CD4-positive, alpha-beta T cell treated with Interleukin-6 at 100 ng/mL for 8 hours (primary cell): ENCODE results near the gene STARD13.
"Not testable (repeated sequence)": the region's sequence is repeated elsewhere in the genome, so short reads cannot be mapped to it uniquely, and the experiment has no call there.

ENCODE experiments used
- DNase-seq: peaks from one replicate; pipeline ENCODE4 v3.0.0-alpha.2; 2020; ENCODE audit warnings: mixed read lengths, low spot score

Gene STARD13

DNA sequence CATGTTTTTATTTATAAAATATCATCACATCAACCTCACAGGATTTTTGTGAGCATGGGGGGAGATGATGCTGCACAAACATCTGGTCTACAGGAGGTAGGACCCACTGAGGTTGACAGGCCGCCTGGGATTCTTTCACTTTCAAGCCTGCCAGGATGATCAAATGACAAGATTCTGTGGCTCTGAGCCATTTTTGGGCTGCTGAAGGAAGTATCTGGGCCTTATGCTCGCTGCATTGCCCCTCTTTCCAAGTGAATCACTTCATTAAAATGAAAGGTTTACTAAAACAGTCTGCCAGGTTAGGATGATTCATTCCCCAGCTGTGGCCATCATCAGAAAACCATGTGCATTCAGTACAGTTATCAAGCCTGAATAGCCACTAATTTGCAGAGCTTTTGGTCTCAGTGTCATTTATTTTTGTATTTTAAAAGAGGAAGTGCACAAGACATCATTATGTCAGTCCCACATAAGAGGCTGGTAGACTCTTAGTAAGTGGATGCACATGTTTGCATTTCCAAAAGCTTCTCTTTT is 34.4 kb downstream of the STARD13 start:
- no peak for DNase-seq

DNA sequence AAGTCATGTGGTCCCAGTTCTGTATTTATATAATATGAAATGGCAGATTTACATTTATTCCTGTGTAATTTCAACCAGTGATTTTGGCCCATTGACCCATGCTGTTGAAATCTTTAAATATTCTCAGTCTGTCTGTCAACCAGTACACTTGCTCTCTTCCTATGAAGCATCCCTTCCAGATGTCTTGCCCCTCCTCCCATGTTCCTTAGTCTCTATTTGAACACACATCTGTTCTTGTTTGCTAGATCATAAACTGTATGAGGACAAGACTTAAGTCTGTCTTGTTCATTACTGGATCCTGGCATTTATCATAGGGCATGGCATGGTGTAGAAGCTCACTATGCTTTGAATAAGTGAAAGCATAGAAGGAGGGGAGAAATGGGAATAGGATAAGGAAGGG is 34.9 kb downstream of the STARD13 start:
- no peak for DNase-seq

DNA sequence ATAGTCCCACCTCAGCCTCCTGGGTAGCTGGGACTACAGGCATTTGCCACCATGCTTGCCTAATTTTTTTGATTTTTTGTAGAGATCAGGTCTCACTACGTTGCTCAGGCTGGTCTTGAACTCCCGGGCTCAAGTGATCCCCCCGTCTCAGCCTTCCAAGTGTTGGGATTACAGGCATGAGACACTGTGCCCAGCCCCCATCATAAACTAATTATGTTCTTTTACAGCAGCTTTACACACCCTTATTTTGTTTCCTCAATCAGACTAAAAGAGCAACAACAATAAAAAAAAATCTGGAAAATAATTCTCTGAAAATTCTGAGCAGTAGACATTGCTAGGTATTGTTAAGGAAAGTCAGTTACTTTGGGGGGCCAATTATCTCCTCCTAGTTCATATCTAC is 35.7 kb downstream of the STARD13 start:
- DNase-seq: no peak

DNA sequence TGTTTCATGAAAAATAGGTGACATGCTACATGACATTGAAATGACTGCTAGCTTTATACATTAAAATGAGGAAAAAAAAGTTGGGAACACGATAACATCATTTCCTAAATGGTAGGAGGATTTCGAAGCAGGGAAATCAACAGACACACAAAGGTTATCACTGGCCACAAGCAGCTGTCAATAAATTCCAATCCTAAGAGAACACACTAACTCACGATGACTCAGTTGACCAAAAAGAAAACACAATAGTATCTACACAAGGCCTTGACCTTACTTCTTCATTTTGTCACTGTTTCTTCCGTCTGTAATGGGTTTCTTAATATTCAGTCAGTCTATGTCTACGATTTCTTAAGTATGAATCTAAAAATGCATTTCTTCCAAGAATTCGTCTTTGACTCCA is 36.5 kb downstream of the STARD13 start:
- no peak for DNase-seq

DNA sequence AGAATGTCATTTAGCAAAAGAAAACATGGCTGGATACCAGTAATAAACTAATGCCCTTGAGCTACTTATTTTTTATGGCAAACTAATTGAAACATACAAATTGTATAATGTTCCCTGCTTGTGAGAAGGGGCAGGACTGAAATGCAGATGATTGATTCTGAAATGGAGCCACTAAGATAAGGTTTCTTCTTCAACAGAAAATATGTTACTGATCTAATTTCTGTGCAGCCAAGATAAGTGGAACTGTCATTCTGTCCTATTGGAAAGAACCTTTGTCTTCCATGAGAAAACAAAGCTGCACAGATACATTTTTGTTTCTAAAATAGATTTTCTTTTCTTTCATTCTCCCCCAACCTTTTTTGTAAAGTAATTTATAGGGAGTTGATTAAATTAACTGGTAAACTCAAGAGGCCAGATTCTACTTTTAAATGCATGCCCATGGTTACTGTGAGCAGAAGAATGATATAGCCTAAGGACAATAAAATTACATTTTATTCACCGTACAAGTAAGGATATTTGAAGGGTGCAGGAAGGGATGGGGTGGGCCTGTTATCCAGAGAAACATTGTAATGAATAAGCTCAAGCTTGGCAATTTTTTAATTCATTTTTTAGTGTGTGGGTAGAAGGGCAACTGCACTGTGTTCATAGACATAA is 39.9 kb downstream of the STARD13 start:
- no peak for DNase-seq

DNA sequence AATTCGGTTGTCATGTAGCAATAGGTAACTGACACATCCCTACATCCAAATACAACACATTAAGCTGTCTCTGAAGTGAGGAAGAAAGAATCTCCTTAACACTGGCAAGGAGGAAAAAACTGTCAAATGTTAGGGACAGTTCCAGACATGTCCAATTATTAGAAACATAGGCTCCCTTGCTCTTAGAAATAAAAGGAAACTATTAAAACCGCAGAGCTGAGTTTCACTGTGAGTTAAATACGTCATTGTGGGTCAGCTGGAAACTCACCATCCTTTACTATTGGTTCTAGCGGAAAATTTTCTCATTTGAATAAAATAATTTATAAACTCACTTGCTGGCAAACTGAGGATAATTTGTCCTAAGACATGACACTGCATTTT is 40.7 kb downstream of the STARD13 start:
- no peak for DNase-seq

DNA sequence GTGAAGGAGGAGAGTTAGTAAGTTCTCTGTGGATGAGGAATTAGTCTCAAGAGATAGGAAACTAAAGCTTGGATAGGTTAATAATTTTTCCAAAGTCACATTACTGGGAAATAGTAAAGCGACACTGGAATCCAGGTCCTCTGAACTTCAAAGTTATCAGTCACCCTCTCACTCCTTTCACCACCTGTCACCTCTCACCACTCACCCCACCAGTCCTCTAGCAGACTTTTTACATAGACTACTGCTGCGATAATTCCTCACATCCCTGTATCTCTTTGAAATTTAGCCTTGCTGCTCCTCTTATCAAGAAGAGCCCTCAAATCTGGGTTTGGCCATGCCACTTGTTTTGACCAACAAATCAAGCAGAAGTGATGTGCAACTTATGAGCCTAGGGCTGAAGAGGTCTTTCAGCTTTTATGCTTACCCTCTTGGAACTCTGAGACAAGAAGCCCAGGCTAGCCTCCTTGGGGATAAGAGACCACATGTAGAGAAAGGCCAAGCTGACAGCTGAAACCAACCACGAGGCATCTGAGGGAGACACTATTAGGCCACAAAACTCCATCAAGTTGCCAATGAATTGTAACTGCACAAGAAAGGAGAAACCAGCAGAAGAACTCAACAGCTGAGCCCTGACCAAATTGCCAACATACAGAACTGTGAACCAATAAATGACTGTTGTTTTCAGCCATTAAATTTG is 41.2 kb downstream of the STARD13 start:
- no peak for DNase-seq

DNA sequence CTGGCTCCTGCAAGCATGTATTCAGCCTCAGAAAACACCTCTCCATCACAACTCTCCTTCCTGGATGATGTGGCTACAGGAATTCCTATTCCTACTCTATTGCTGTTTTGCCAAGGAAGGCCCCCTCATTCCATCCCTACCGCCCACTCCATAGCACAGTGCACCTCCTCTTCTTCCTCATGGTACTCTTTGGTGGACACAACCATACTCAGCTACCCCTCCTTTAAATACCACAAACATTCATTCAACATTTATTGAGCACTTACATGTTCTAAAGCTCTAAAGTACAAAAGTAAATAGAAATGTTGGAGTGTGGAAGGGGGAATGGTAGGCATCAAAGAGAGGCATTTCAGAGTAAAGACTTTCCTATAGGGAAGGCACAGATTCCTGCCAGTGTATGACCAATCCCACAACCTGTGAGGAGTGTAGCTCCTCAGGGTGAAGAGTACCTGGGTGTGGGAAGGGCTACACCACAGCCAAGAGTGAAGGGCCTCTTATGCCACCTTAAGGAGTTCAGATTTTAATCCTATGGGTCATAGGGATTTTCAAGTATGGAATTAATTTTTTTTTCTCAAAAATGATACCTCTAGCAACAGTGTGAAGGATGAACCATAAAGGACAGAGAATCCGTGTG is 42.5 kb downstream of the STARD13 start:
- no peak for DNase-seq

DNA sequence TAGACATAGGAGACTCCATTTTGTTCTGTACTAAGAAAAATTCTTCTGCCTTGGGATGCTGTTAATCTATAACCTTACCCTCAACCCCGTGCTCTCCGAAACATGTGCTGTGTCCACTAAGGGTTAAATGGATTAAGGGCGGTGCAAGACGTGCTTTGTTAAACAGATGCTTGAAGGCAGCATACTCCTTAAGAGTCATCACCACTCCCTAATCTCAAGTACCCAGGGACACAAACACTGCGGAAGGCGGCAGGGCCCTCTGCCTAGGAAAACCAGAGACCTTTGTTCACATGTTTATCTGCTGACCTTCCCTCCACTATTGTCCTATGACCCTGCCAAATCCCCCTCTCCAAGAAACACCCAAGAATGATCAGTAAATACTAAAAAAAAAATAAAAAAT is 43.2 kb downstream of the STARD13 start:
- not testable (repeated sequence) for DNase-seq

DNA sequence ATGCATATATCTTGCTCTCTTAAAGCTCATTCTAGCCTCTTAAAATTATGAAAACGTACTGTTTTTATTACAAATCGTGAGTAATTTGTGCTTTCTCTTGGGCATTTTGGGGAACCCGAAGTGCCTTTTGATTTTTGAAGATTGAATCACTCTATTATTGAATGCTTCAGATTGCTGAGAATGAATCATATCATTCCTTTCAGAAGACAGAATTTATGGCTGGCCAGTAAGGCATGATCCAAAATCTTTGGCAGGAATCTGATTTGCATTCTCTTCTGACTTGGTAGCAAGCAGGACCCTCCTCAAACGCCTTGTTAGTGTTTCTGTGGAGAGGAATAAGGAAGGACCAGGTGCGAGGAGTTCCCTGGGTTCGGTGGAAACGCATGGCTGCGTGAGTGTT is 49.5 kb downstream of the STARD13 start:
- DNase-seq: no peak

DNA sequence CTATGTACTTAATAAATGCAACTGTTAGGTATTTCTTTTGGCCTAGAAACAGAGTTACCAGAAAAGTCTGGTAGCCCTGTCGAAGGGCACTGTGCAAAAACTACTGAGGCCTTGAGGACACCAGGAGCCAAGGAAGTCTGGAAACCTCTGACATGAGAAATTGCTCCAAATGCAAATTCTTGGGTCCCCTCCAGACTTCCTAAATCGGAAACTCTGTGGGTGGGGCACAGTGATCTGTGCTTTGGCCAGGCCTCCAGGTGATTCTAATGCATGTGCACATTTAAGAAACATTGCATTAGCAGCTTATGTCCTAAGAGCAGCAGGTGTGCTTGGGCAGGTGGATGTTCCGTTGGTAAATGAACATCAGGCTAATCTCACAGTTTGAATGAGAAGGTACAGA is 50.0 kb downstream of the STARD13 start:
- DNase-seq: no peak

DNA sequence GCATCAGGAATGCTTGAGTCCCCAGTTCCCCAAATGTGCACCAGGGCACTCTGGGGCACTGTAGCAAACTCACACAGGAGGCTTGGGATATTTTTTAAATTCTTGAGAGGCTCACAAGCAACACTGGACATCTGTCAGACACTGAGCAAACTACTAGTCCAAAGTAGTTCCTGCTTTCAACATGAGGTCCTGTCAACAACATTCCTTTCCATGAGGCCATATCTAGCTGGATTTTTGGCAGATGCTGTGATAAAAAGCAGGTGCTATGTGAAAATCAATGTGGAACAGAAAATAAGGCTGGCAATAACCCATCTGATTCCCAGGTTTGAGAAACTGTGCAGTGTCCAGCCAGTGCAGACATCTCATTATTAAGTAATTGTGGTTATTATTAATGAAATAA is 50.5 kb downstream of the STARD13 start:
- DNase-seq: no peak

DNA sequence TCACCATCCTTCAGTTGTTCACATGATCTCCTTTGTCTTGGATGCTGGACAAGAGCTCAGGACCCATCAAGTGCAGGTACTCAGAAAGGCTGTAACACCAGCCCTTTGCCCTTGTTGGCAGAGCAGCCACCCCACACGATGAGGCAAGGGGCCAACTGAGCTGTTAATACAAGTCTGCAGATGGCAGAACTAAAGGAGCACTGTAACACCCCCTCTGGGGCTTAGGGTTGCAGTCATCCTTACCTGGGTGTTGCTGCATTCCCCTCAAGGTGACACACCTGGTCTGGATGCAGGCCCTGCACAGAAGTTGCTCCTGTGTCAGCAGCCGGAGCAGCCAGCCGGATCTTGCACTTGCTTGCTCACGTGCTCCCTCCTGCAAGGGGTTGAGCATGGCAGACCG is 52.0 kb downstream of the STARD13 start:
- DNase-seq: no peak

DNA sequence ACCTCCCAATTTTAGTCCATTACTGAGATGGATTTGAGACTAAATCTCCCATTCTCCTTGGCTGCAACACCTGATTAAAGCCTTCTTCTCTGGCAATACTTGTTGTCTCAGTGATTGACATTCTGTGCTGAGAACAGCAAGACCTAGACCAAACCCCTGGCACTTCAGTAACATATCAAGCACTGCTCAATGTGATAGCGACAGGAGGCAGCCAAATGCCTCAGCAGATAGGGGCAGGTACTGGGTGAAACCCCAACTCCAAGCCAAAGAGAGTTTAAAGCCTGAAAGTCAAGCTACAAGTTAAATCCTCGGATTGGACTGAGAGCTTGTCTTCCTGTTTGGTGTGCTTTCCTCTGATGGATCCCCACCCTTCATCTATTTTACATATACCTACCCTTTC is 52.7 kb downstream of the STARD13 start:
- no peak for DNase-seq

DNA sequence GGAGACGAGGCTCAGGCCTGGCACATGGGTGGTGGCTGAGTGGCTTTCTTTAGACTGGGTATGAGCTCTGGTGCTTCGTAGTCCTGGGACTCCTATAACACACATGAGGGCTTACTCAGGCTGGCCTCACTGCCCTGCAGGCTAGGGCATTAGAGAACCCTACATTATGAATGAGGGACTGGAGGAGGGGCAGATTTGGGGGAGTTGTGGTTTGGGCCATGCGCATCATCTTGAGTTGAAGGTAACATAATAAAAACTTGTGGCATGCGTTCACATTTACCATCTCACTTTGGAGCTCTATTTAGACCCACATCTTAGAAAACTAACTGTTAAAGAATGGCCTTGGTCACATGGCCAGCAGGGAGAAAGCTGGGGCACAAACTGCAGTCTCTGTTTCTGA is 54.2 kb downstream of the STARD13 start:
- DNase-seq: no peak

DNA sequence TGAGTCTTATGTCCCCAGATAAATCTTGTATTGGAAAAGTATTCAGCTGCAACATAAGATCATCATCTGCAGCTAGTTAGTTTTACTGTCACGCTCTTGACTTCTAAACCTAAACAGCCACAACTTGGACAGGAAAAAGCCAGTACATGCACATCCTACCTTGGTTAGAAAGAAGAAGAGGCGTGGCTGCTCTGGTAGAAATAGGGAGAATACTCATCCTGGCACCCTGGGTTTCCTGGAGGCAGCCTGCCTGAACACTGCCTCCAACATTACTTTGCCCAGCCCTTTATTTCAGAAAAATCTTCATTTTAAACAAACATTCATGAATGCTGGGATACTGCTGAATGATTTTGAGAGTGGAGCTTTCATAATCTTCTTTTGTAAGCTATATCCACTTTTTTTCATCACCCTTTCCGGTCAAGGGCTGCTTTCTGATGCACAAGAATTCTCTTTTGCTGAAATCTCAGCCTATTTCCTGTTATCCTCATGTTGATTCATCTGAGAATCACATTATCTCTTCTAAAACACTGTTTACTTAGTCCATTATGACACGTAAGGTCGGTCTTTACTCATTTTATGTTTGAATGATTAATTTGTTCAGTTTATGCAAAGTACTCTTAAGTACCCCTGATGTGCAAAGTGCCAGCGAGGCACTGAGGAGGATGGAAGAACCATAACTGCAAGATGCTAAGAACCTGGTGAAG is 55.2 kb downstream of the STARD13 start:
- DNase-seq: no peak

DNA sequence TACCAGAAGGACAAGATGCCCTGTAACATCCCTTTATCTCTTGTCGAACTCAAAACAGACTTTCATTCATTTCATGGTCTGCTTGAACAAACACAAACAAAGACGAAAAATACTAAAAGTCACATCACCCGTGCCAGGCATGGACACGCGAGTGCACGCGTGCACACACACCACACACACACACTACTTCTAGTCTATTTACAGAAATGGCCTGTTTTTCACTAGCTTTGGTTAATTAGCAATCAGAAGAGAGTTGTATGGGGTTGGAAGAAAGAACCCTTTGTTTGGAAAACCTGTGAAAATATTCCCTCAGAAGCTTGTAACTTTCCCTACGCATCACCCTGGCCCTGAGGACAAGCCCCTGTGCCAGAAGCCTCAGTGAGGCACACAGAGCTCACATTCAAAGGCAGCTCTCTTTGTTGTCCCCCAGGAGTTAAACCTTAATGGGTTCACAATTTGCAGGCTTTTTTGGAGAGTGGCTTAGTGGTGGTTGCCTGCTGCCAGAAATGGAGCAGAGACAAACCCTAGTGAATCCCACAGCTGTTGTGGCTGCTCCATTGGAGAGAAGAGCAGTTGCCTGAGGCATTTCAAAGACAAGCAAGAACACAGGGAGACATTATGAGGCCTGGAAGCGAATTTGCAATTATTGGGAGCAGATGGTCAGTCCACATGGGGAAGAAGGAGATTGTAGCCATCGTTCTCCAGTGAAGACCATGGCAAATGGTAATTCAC is 55.9 kb downstream of the STARD13 start:
- DNase-seq: no peak

DNA sequence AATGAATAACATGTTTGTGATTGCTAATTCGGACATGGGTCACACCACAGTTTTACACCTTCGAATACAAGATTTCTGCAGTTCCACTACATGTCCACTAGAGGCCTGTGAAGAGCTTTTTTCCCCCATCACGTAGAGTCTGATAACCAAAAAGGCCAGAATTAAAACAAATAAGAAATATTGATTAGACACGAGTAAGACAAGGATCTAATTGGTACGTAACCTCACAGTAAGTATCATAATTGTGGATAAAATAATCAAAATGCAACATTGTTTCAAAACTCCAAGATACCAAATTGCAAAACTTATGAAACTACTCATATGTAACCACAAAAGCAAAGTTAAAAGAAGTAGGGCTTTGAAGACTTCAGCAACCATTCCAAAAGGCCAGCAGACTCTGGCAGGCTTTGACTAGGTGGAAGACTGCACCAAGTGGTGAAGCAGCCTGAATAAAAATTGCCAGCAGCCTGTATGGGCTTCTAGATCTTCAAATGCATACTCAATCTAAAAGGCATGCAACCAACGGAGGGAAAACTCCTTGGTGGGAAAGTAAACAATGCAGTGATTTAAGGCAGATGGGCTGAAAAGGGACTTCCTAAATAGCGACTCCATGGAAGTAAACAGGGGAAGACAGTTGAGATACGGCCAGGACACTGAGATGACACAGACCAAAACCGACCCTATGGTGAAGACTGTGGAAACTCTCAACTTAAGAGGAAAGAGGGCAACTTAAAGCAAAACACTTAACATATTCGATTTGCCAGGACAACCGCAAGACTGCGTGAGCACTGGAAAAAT is 56.7 kb downstream of the STARD13 start:
- peak; percentile 36 for DNase-seq

DNA sequence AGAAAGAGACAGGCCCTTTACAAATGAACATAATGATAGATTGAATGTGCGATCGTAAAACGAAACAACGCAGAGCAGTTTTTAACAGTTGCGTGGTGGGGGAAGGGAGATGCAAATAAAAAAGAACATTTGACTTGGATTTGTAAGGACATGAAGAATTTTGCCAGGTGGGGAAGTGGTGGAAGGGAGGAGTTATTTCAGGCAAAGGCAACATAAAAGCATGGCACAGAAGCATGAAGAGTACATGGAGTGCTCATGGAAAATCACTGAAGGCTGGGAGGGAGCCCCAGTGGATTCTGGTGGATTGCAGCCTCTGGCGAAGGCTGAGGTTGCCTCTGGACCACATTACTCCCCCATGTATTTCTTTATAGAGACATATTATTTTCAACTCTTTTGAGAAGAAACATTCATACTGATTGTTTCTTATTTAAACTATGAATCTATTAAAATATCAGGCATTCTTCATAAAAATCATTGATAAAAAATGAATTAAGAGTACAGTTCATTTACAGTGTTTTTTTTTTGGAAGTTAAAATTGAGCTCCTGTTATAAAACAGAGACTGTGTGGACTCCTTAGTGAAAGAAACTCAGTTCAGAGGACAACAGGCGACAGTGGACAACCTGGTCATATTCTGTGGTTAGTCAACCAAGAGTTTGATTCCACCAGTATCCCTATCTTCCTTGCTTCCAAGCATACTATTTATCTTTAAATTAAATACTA is 57.5 kb downstream of the STARD13 start:
- no peak for DNase-seq

DNA sequence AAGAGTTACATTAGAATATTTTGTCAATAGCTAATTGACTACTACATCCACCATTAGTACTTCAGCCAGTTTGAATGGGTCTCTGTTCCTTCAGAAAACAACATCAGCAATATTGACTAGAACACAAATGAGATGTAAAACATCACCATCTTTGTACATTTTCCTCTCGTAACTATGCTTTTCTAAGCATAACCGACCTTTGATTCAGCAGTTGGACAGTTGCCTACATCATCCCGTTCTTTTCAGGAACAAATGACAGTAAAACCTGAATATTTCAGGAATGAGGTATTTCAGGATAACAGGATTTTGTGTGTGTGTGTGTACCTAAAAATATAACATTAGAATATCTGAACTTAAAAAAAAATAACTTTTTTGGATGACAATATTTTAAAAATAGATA is 60.9 kb downstream of the STARD13 start:
- DNase-seq: no peak

DNA sequence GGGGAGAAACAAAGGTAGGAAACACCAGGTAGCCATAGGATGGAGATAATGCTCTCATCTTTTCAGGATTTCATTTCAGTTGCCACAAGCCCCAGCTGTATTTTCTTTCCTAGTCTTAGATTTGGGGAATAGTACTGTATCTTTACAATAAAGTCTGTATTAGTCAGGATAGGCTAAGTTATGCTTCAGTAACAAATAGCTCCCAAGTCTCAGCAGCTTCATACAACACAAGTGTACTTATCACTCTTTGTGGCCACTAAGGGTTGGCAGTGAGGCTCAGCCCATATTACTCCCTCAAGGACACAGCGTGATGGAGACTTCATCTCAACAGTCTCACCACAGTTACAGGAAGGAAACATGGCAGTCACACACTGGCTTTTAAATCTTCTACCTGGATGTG is 61.4 kb downstream of the STARD13 start:
- DNase-seq: no peak
